ENCODE data around the gene SLC30A2. TPM values are rescaled to one million over a fixed set of nuclear protein-coding genes. Genes with fewer than 3 reads are reported as not detected.

Gene SLC30A2
- total and polyA plus RNA-seq, 2 experiments from 2014 or later, result 1.8 to 4.8 TPM

DNA sequence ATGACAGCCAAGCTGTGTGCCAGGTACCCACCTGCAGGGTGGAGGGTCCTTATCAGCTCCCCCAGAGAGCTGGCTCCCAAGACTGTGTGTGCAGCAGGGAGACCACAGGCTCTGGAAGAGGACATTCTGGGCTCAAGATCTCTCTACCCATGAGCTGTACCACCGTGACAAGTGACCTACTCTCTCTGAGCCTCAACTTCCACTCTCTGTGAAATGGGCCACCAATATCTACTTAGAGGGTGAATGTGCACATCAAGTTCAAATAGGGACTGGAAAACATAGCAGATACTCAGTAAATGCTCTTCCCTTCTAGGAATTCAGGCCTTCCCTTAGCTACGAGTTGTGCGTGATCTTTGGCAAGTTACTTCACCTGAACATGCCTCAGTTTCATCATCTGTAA is 1.5 kb downstream of the SLC30A2 start:
- no peaks in the 10 kb centered on the region for H3K9me2 ChIP-seq (replicated peaks; ENCODE audit: insufficient read depth)
- TF ChIP-seq EZH2 (IDR thresholded peaks at IDR 0.05; ENCODE audit: borderline replicate concordance) (no peak), EZH2phosphoT487 (IDR thresholded peaks at IDR 0.05; ENCODE audit: low read depth, severe bottlenecking, unreplicated experiment) (no peak)
- TF ChIP-seq, protein P1, sequence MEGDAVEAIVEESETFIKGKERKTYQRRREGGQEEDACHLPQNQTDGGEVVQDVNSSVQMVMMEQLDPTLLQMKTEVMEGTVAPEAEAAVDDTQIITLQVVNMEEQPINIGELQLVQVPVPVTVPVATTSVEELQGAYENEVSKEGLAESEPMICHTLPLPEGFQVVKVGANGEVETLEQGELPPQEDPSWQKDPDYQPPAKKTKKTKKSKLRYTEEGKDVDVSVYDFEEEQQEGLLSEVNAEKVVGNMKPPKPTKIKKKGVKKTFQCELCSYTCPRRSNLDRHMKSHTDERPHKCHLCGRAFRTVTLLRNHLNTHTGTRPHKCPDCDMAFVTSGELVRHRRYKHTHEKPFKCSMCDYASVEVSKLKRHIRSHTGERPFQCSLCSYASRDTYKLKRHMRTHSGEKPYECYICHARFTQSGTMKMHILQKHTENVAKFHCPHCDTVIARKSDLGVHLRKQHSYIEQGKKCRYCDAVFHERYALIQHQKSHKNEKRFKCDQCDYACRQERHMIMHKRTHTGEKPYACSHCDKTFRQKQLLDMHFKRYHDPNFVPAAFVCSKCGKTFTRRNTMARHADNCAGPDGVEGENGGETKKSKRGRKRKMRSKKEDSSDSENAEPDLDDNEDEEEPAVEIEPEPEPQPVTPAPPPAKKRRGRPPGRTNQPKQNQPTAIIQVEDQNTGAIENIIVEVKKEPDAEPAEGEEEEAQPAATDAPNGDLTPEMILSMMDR (IDR thresholded peaks at IDR 0.05; ENCODE audit: poor library complexity), result no peak
- no peak overlapping the region for H2AFZ ChIP-seq
- H3K27ac ChIP-seq, result no peak overlapping the region
- no peaks in the 10 kb centered on the region for H3K9me3 ChIP-seq (ENCODE audit: low read depth)
- no peak for DNase-seq (ENCODE audit: low spot score)
- H3K4me3 ChIP-seq, result no peak overlapping the region
- H4K20me1 ChIP-seq (ENCODE audit: insufficient read depth, poor library complexity, severe bottlenecking), result no peaks in the 10 kb centered on the region
- peak overlapping the region; percentile 90 for H3K4me2 ChIP-seq
- H3K79me2 ChIP-seq, result no peaks in the 10 kb centered on the region
- H3K4me1 ChIP-seq (ENCODE audit: insufficient read depth), result peaks cover 18% of the 10 kb centered on the region
- WGBS (ENCODE audit: low lambda C conversion rate, missing lambda C conversion rate), result 98% methylated on average over 3 of the region's 3 CpGs
- H3K36me3 ChIP-seq (replicated peaks; ENCODE audit: insufficient read depth, low read depth), result no peaks in the 10 kb centered on the region
- H3K27me3 ChIP-seq, result peaks cover 59% of the 10 kb centered on the region

DNA sequence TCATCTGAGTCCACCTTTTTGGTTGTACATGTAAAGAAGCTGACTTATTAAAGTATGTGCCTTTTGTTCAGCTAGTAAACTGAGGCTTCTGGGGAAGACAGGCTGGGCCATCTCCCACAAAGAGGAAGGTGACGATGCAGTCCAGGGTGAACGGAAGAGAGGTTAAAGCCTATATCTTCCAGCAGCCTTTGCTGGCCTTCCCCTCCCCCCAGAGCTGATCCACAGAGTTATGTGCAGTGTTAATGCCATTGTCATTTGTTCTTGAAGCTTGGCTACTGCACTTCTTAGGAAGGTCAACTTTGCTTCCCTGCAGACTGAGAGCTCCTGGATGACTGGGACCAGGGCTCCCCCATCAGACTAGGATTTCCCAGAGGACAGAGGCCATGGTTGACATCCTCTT is 2.2 kb downstream of the SLC30A2 start:
- no peak for DNase-seq (ENCODE audit: low spot score)
- peaks cover 58% of the 10 kb centered on the region for H3K27me3 ChIP-seq
- no peak overlapping the region for H3K4me3 ChIP-seq
- no peaks in the 10 kb centered on the region for H3K79me2 ChIP-seq
- H3K9me3 ChIP-seq (ENCODE audit: low read depth), result no peaks in the 10 kb centered on the region
- no peaks in the 10 kb centered on the region for H3K9me2 ChIP-seq (replicated peaks; ENCODE audit: insufficient read depth)
- no peaks in the 10 kb centered on the region for H3K36me3 ChIP-seq (replicated peaks; ENCODE audit: insufficient read depth, low read depth)
- peaks cover 14% of the 10 kb centered on the region for H3K4me1 ChIP-seq (ENCODE audit: insufficient read depth)
- WGBS (ENCODE audit: low lambda C conversion rate, missing lambda C conversion rate), result 84% methylated on average over 2 of the region's 2 CpGs
- TF ChIP-seq, protein P1 (IDR thresholded peaks at IDR 0.05; ENCODE audit: poor library complexity), result no peak
- no peak for TF ChIP-seq EZH2phosphoT487 (IDR thresholded peaks at IDR 0.05; ENCODE audit: low read depth, severe bottlenecking, unreplicated experiment)
- TF ChIP-seq EZH2 (IDR thresholded peaks at IDR 0.05; ENCODE audit: borderline replicate concordance), result no peak
- no peaks in the 10 kb centered on the region for H4K20me1 ChIP-seq (ENCODE audit: insufficient read depth, poor library complexity, severe bottlenecking)
- H3K27ac ChIP-seq, result no peak overlapping the region
- no peak overlapping the region for H3K4me2 ChIP-seq
- H2AFZ ChIP-seq, result no peak overlapping the region

DNA sequence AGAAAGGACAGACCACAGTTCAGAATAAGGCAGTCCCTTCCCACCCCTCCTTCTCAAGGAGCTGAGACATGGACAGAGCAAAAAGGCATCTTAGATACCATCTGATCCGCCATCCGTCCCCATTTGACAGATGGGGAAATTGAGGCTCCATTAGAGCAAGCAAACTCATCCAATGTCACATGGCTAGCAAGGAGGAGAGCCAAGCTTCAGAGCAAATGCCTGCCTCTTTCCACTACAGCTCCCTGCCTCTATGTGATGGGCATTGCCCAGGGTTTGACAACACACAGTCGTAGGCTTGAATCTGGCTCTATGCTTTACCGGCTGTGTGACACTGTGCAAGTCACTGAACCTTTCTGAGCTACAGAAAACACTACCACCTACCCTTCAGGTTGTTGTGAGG is 3.9 kb downstream of the SLC30A2 start:
- no peak for TF ChIP-seq EZH2 (IDR thresholded peaks at IDR 0.05; ENCODE audit: borderline replicate concordance)
- TF ChIP-seq, protein P1 (IDR thresholded peaks at IDR 0.05; ENCODE audit: poor library complexity), result no peak
- TF ChIP-seq EZH2phosphoT487 (IDR thresholded peaks at IDR 0.05; ENCODE audit: low read depth, severe bottlenecking, unreplicated experiment), result no peak
- Histone ChIP-seq H3K9me3 (ENCODE audit: low read depth) (no peaks in the 10 kb centered on the region), H3K4me1 (ENCODE audit: insufficient read depth) (peaks cover 16% of the 10 kb centered on the region), H3K36me3 (replicated peaks; ENCODE audit: insufficient read depth, low read depth) (no peaks in the 10 kb centered on the region), H3K79me2 (no peaks in the 10 kb centered on the region), H3K27me3 (peaks cover 41% of the 10 kb centered on the region), H3K27ac (no peak overlapping the region), H2AFZ (no peak overlapping the region), H3K4me2 (no peak overlapping the region), H3K4me3 (no peak overlapping the region), H3K9me2 (replicated peaks; ENCODE audit: insufficient read depth) (no peaks in the 10 kb centered on the region), H4K20me1 (ENCODE audit: insufficient read depth, poor library complexity, severe bottlenecking) (no peaks in the 10 kb centered on the region)
- DNase-seq (ENCODE audit: low spot score), result no peak
- WGBS (ENCODE audit: low lambda C conversion rate, missing lambda C conversion rate), result 81% methylated on average over 4 of the region's 4 CpGs

DNA sequence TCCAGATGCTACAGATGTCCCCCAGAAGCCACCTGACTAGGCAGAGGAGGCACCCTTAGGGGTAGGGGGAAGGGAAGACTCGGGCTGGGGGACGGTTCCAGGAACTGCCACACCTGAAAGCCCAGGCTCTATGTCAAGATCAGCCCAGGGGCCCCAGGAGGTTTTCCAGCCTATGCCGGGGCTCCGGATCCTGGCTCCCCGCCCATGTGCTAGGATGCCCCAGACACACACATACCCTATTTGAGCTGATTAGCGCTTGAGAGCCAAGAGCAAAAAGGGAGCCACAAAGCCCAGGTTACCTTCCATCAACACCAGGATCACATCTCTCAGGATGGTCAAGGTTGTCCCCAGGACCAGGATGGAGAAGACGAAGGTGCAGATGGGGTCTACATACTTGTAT is 4.5 kb downstream of the SLC30A2 start:
- no peaks in the 10 kb centered on the region for H4K20me1 ChIP-seq (ENCODE audit: insufficient read depth, poor library complexity, severe bottlenecking)
- DNase-seq (ENCODE audit: low spot score), result no peak
- no peak overlapping the region for H3K27ac ChIP-seq
- peaks cover 35% of the 10 kb centered on the region for H3K27me3 ChIP-seq
- 89% methylated on average over 7 of the region's 7 CpGs for WGBS (ENCODE audit: low lambda C conversion rate, missing lambda C conversion rate)
- peaks cover 15% of the 10 kb centered on the region for H3K4me1 ChIP-seq (ENCODE audit: insufficient read depth)
- no peaks in the 10 kb centered on the region for H3K36me3 ChIP-seq (replicated peaks; ENCODE audit: insufficient read depth, low read depth)
- H3K9me3 ChIP-seq (ENCODE audit: low read depth), result no peaks in the 10 kb centered on the region
- TF ChIP-seq, protein P1 (IDR thresholded peaks at IDR 0.05; ENCODE audit: poor library complexity), result no peak
- TF ChIP-seq EZH2phosphoT487 (IDR thresholded peaks at IDR 0.05; ENCODE audit: low read depth, severe bottlenecking, unreplicated experiment) (no peak), EZH2 (IDR thresholded peaks at IDR 0.05; ENCODE audit: borderline replicate concordance) (no peak)
- H3K9me2 ChIP-seq (replicated peaks; ENCODE audit: insufficient read depth), result no peaks in the 10 kb centered on the region
- no peak overlapping the region for H3K4me3 ChIP-seq
- H2AFZ ChIP-seq, result no peak overlapping the region
- H3K4me2 ChIP-seq, result no peak overlapping the region
- no peaks in the 10 kb centered on the region for H3K79me2 ChIP-seq
